Activated CD4-positive, alpha-beta T cell treated with anti-CD3 and anti-CD28 coated beads for 24 hours (primary cell): Measurements from ENCODE around the gene LEMD1.
"Not testable (repeated sequence)": the region's sequence is repeated elsewhere in the genome, so short reads cannot be mapped to it uniquely, and the experiment has no call there.

Experiments
- DNase-seq, 2 donors: peaks; one replicate each; pipeline ENCODE4 v3.0.0-alpha.2; 2020; ENCODE audit warnings: low read depth in 2 of 2

The LEMD1 gene

DNA sequence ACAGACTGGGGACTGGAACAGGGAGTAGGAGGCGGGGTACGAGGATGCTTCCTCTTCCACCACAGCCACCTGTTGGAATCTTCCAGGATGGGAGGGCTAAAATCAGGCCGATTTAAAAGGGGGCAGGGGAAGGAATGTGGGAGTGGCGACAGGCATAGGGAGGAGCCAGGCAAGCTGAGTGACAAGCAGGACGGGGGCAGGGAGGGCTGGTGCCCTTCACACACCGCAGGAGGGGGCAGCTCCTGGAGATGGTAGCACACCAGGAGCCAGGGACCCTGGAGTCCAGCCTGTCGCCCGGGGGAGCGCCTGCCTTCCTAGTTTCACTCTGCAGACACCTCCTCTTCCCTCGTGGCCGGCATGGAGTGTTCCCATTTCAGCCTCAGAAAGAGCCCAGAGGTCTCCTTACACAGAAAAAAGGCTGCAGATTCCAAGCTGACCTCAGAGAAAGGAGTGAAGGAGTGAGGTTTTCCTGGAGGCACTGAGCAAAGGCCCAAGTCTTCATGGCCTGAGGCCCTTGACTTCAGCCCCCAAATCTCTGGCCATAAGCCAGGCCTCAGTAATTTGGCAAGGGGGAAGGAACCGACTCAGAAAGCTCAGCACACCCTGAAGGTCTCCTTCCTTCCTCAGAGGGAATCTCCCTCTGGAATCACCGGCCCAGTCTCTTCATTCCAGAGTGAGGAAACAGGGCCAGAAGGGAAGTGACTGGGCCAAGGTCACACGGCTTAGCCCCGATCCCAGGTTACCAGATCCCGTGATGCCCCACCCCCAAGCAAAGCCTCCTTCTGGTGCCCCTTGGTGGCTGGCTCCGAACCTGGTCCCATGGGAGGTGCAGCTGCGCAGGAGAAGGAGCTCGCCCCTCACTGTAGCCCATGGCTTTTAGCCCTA, 25.8 kb upstream of the LEMD1 start:
- DNase-seq: no peak

DNA sequence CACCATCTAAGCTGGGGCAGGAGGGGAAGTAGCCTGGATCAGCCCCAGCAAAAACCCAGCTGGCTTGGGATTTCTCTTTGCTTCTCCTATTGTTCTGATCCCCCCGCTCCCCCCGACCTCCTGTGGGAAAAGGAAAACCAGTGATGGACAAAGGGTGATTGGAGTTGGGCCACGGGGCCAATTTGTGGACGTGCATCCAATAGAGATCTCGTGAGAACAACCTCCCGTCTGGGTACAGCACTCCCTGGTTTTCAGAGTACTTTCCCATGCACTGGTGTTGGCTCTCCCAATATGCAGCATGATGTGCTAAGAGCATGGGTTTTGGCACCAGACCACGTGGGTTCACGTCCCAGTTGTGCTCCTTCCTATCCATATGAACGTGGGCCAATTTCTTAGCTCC, 25.0 kb upstream of the LEMD1 start:
- DNase-seq: no peak

DNA sequence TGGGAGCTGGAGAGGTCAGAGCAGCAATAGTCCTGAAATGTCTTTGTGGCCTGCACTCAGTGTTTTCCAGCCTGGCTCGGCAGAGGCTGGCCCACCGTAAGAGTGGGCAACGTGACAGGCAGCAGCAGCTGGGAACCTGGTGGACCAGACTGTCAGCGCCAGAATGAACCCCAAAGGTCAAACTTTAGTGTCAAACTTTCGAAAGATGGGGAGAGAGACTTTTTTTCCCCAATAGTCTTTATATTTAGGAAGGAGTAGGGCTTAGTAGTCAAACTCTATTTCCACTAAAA, 23.7 kb upstream of the LEMD1 start:
- DNase-seq: no peak

DNA sequence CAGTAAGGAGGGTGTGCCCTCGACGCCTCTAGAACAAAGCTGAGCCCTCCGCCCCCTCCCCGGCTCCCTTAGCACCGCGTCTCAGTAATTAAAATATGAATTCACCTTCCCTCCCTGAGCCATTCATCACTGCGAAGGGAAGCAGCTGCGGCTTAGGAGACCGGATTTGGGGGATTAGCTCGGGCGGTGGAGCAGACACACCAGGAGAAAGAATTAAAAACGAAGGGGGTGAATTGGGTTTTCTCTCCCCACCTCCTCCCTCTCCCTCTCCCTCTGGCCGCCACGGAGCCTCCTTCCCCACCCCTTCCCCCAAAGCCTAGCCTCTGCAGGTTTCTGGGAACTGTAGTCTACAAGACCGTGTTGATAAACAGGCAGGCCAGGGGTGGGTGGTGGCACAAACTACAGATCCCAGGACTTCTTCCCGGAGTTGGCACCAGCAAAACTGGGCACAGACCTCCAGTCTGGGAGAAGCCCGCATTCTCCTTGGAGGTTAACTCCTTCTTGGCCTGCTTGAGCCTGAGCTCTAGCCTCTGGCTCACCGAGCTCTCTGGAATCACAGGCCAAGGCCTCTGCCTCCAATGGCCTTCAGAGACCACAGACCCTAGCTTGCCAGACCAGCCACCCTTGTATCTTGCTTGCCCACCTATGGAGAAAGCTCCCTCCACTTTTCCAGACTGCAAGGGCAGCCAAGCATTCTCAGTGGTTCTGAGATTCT, 23.2 kb upstream of the LEMD1 start:
- DNase-seq: no peak

DNA sequence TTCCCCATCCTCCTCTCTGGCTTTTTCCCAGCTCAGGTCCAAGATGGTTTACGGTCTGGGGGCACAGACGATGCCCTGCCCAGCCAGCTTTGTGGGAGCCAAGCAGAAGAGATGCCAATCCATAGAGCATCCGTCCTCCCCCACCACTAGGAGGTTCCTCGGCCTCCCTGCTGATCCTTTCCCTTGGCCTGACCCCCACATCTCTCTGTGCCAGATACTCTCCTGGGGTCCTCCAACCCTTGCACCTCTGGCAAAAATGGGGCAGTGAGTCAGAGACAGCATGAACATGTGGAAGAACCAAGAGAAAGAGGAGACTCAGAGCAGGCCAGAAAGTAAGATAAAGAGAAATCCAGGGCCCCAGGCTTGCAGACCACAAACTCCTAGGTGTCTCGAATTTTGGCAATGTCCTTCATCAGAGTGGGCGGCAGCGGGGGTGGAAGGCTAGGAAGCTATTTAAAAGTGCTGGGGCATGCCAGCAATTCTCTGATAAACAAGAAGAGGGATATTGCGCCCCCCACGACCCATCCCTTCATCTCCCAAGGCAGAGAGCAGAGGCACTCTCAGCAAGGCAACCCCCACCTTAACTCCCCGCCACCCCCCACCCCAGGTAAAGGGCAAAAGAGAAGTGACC, 22.6 kb upstream of the LEMD1 start:
- DNase-seq: no peak

DNA sequence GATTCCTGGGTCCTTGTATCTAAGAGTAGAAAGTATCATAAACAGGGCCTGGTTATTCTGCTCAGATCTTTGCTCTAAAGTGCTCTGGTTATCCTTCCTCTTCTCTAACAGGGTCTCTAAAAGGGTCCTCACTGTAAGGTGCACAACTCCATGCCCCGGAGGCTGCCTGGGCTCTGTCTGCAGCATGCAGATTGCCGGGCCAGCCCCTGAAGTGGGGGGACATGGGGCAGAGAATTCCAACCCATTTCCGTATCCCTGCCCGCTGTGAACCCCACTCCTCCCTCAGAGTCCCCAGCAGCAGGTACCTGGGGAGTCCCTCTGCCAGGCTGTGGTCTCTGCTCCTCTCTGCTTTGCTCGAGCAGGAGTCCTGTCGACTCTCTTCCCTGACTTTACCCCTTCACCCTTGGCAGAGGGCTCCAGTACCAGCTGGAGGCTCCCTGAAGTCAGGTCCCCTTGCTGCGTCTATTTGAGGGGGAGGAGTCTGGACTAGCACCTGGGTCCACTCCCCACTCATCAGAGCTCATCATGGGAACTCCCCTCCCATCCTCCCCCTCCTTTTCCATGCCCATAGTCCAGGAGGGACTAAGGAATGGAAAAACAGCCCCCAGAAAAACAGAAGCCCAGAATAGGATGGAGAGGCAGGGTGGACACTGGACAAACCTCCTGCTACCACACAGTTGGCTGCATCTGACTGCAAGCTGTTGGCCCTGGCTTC, 21.9 kb upstream of the LEMD1 start:
- no peak for DNase-seq

DNA sequence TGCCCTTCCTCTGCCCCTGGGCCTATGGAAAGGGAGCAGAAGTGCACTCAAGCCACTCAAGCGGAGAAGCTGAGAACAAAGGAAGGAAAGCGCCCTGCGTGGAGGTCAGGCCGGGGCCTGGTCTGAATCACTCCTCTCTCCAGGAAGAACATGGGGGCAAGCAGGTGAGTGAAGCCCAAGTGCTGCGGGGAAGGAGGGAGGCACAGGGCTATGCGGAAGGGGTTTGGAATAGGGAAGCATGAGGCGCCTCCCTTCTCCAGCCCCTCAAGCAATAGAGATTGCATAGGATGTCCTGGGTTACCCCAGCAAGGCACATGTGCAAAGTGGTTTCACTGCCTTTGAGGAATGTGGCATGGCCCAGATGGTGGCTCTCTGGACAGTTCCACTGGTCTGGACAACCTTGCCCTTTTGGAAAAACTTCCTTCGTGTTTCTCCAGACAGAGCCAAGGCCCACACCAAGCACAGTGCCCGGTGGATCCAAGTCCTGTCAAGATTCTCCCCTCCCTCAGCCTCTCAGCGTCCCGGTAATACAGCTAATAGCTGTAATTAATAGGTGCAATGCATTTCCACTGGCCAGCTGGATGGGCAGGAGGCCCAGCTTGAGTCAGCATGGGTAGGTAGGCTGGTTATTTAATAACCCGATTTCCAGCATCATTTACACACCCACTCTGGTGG, 20.3 kb upstream of the LEMD1 start:
- DNase-seq: no peak

DNA sequence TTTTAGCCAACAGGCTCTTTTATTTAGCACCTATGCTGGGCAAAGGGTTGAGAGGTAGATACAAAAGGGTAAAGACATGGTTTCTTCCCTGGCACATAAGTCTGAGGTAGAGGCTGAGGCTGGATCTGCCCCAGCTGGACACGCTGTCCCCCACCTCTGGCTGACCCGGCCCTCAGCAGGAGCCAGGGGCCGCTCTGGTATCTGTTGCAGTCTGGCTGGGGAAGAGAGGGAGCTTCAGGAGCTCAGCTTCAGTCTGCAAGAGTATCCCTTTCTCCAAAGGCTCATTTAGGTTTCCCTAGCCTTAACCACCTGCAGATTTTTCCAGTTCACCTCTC, 19.8 kb upstream of the LEMD1 start:
- no peak for DNase-seq

DNA sequence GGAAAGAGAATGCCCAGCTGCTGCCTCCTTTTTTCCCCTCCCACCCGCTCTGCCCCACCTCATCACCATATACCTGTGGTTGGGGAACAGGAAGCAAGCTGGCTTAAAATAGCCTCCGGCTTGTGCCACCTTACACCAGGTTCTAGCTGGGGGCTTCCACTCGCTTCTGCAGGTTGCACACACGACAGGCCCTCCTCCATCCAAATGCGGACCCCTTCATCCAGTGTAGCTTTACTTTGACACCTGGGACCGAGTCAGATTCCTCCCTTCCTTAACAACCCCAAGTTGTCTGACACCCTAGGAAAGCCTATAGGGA, 19.4 kb upstream of the LEMD1 start:
- no peak for DNase-seq

DNA sequence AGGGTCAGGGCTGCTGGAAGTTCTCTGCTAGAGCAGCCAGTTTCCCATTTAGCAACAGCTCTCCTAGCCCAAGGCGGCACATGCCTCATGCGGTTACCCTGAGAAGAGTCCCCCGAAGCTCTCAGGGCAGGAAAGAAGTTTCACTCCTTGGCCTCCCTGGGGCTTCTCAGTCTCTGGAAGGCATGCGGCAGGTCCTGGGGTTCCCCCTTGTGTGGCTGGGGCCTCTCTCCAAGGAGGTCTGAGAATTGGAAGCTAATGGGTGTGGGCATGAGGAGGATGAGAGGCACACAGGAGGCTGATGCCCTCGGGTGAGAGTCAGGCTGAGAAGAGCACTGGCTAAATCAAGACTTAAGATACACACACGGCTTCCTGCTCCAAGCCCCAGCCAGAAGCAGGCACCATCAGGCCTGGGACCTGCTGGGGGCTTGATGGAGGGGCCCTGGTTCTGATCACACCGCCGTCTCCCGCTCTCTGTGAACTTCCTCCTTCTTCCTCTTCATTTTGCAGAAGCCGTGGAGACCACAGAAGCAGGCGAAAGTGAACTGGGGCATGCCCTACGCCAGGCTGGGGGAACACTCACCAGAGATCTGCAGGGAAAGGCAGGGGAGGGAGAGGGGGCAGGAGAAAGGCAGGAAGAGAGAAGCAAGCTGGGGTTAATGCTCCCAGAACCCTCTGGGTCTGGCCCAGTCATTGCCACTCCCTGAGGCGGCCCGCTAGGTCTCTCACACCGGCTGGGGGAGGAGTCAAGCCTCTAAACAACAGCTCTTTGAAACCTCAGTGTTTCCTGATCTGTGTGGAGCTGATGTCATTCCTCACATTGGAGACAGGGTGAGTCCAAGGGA, 18.8 kb upstream of the LEMD1 start:
- peak; percentile 42 to 61 for DNase-seq

DNA sequence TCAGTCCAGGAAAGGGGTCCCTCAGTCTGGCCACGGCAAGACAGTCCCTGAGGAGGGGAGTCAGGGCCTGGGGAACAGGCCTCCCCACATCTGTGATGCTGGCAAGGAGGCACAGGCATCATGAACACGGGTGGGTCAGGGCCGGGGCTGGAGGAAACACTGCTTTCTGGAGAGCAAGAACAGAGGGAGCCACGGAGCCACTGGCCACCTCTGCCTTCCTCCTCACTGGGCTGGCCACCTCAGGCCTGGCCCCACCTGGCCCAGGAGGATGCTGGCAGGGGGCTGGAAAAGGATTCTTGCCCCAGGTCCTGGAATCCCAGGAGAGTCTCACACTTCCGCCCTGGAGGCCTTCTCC, 18.2 kb upstream of the LEMD1 start:
- DNase-seq: no peak

DNA sequence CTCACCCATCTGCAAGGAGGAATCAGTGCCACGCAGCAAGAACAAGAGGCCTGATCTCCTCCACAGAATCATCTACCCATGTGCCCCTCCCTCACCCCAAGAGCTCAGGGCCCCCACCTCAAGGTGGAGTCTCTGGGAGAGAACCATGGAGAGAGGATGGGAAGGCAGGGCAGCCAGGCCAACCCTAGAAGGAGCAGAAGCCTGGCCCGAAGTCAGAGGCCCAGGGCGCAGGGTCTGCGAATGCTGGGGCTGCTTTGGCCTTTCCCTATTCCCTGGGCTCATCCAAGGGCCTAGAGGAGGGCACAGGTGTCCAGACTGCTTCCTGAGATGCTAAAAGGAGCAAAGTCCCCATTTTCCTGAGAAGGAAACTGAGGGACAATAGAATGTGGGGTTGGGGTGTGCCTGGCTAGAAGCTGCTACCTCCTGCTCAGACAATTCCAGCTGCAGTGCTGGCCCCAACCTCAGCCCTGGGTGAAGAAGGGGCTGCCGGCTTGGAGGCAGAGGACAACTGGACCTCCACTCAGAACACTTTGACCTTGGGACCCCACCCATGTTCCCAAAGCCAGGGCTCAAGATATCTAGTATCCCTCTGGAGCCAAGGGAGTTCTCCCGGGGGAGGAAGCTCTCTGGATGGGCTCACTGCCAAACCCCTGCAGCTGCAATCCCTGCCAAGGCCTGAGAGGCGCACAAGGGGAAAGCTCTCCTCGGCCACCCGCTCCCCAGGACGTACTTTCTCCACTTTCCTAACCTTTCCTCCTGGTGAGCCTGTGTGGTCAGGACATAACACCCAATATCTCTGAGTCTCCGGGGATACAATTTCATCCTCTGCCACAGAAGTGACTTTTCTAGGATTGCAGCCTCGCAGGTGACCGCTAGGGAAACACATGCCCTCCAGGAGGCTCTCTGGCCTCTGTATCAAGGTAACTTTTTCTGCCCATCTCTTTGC, 16.6 kb upstream of the LEMD1 start:
- no peak for DNase-seq

DNA sequence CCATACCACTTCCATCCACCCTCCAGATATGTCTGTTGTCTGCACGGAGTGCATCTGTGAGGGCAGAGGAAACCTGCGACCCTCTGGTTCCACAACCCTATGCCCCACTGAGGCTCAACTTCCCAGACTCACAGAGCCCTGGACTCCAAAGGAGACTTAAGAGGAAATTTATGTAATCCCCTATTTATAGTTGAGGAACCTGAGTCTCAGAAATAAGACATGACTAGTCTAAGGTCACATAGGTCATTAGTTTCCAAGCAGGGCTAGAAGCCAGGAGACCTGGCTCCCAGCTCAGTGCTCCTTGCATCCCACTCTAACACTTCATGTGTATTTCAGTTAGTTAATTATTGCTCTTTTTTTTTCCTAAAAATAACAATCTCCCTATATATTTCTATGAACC, 15.7 kb upstream of the LEMD1 start:
- DNase-seq: no peak

DNA sequence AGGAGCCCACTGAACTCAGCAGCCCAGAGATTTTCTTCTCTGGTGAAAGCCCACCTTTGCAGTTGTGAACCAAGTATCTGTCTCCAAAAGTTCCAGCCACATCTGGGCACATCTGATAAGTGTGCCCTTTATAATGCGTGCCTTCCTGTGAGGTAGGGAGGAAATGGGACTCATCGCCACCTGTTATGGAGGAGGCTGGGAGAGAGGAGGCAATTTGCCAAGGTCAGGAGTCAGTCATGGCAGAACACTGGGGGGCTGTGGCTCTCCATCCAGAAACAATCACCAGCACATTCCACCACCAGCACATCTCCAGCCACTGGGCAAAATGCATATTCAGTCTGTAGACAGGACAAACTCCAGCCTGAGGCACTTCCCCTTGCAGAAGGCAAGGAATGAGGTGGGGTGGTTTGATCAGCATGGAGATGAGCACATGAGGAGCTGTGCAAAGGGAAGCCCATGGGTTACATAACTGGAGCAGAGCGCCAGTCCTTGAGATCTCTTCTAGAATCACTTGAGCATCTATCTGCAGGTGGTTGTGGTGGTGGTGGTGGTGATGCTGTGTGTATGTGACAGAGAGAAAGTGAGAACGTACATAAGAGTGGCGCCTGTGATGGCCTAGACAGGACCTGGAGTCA, 15.0 kb upstream of the LEMD1 start:
- no peak for DNase-seq

DNA sequence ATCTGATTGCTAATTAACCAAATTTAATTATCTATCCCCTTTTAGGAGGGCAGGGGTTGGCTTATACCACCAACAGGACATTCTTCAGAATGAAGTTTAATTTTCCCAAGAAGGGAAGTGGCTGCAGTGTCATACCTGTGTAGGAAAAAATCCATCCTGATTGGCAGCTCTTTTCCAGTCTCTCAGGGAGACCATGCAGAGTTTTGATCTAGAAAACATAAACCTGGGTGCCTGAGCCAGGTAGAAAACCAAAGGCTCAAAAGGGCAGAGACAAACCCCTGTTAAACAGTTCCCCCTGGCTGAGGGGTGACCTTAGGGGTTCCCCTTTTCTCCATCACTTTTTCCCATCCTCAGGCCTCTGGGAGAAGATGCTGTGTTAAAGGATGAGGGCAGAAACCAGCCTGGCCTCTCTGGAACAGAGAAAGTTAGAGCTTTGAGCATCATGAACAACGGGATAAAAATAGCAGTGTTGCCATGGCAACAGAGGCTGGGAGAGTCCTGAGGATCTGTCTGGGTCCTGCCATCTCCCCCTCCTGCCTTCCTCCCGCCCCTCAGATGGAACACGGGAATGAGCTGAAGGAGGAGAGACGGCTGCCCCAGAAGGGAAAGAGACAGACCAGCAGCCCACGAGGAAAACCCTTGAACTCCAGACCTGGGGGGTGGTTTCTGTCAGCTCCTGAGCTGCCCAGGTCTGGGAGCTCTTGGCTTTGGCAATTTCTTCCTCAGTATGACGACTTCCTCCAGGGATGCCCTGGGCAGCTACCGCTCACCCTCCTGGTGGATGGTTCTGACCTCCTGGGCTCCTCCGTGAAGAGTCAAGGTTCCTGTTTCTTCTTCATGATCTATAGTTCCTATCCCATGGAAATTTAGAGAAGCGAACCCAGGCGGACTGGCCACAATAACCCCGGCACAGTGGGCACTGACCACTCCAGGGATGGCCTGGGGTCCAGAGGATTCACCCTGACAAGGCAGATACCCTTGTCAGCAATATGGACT, 14.0 kb upstream of the LEMD1 start:
- no peak for DNase-seq

DNA sequence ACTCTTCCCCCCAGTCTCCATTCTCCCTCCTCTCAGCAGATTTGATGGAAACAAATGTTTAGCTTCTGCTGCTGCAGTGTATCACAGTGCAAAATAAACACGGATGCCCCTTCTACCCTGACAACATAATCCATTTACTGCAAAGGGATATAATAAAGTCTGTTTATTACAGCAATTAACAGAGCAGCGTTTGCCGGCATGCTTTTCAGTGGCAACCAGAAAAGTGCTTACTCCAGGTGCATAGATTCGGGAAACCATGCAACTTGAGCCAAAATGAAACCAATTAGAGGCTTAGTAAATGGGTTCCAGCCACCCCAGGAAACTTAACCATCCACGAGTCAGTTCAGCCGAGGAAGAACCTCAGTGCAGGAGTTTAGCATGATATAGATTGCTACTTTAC, 12.9 kb upstream of the LEMD1 start:
- DNase-seq: no peak

DNA sequence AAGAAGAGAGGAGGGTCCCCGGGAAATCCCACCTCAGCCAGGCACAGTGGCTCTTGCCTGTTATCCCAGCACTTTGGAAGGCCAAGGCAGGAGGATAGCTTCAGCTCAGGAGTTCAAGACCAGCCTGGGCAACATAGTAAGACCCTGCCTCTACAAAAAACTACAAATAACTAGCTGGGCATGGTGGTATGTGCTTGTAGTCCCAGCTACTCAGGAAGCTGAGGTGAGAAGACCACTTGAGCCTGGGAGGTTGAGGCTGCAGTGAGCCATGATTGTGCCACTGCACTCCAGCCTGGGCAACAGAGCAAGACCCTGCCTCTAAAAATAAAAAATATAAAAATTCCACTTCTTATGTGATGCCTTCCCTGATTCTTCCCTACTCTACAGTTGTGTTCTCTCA, 10.8 kb upstream of the LEMD1 start:
- DNase-seq: not testable (repeated sequence)

DNA sequence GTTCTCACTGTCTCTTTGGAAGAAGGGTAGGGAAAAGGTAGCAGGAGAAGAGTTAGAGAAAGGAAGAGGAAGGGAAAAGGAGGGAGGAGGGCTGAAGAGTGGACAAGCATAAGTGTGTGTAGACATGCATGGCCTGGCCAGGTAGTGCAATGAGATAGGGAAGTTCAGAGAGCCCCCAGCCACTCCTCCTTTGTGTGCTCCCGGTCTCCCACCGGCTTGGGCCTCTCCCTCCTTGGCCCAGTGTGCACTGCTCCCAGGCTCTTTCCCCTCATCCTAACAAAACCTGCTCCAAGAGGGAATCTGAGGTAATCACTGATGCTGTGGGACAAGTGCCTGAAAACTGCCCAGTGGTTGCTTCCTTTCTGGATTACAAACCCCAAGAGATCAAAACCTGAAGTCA, 10.3 kb upstream of the LEMD1 start:
- DNase-seq: no peak
